ENCODE results near the gene FOXO3B. TPM values are rescaled to one million over a fixed set of nuclear protein-coding genes. Genes with fewer than 3 reads are reported as not detected.
"Not testable (repeated sequence)": the region's sequence is repeated elsewhere in the genome, so short reads cannot be mapped to it uniquely, and the experiment has no call there.

FOXO3B gene
- total and polyA plus RNA-seq, 8 donors, result 2.2 to 7.8 (median 5.8) TPM

DNA sequence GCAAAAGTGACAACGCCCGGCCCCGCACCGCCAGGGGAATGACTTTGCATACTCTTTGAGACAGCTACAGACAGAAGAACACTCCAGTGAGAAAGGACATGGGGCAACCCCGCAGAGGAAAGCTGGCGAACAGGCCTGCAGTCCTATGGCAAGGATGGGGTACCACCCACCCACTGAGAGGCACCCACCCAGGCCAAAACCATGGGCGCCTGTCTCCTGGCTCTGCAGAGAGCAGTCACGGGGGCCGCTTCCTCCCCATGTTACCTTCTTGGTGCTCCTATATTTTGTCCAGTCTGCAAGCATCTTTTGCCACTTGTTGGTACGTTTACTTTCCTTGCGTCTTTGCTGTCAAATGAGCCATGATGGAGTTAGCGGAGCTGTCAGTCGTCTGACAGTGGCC, 43.8 kb downstream of the FOXO3B start:
- H3K9me3 ChIP-seq; DNase-seq; H3K27ac ChIP-seq; H3K4me3 ChIP-seq; H3K4me1 ChIP-seq; intact Hi-C loops (cut with DNase I); ATAC-seq; H3K36me3 ChIP-seq: not testable (repeated sequence)
- H3K27me3 ChIP-seq, result peaks cover 5 to 29% of the 10 kb centered on the region in 2 donors

GRCh38 chr17:18636237-18636636, 45.9 kb downstream of the FOXO3B start:
- H3K27ac ChIP-seq; ATAC-seq; H3K36me3 ChIP-seq; intact Hi-C loops (cut with DNase I); DNase-seq; H3K4me3 ChIP-seq; H3K9me3 ChIP-seq; H3K4me1 ChIP-seq: not testable (repeated sequence)
- H3K27me3 ChIP-seq, result peaks cover 5 to 47% of the 10 kb centered on the region in 2 donors

DNA sequence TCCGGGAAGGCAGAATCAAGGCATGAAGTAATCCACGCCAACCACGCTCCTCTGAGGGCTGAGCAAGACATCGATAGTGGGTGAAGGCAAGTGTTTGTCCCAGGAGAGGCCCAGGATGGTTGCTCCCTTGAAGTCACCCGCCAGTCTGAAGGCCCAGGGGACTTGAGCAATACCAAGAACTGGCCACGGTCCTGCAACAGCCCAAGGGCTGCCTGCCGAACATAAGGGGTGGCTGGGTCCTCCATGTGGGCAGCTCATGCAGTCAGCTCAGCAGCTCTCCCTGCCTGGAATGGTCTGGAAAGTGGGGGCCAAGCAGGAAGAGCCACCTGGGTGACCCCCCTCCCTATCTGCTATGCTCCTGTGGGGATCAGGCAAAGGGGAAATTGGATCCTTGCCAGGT, 46.3 kb downstream of the FOXO3B start:
- intact Hi-C loops (cut with DNase I); H3K27ac ChIP-seq; H3K9me3 ChIP-seq; H3K4me3 ChIP-seq; ATAC-seq; H3K4me1 ChIP-seq; H3K36me3 ChIP-seq; DNase-seq: not testable (repeated sequence)
- H3K27me3 ChIP-seq, result peaks cover 5 to 47% of the 10 kb centered on the region in 2 donors

GRCh38 chr17:18634550-18635263, 47.4 kb downstream of the FOXO3B start:
- not testable (repeated sequence) for DNase-seq, H3K4me3 ChIP-seq

More at GRCh38 chr17:18634550-18635263, 47.4 kb downstream of the FOXO3B start:
- ATAC-seq; H3K9me3 ChIP-seq; intact Hi-C loops (cut with DNase I); H3K27ac ChIP-seq; H3K36me3 ChIP-seq; H3K4me1 ChIP-seq: not testable (repeated sequence)
- peaks cover 5 to 47% of the 10 kb centered on the region in 2 donors for H3K27me3 ChIP-seq

Other genes starting within 250 kb of the FOXO3B start
- gene LGALS9C, start 205.5 kb downstream of the FOXO3B start, total RNA-seq, result under 1 TPM in 1 of 2 donors, not detected in 1; 0.45 TPM
- gene LGALS9C, start 205.5 kb downstream of the FOXO3B start, polyA plus RNA-seq (ENCODE audit: insufficient read length in 6 of 6), result under 1 TPM in 2 of 6 donors, not detected in 4; 0.13 to 0.17 TPM
- not detected for gene TBC1D28, start 37.9 kb downstream of the FOXO3B start, total RNA-seq
- gene TBC1D28, start 37.9 kb downstream of the FOXO3B start, polyA plus RNA-seq (ENCODE audit: insufficient read length in 6 of 6), result under 1 TPM in 1 of 6 donors, not detected in 5; 0.14 TPM
- gene FBXW10, start 61.7 kb upstream of the FOXO3B start, total RNA-seq, result under 1 TPM in 1 of 2 donors, not detected in 1; 0.55 TPM
- 1 to 10 TPM in 3 of 6 donors, under 1 TPM in 3; 0.84 to 1.4 (median 1.00) TPM for gene FBXW10, start 61.7 kb upstream of the FOXO3B start, polyA plus RNA-seq (ENCODE audit: insufficient read length in 6 of 6)
- 10 to 100 TPM; 38.5 to 48.6 TPM for gene TVP23B, start 98.9 kb upstream of the FOXO3B start, total RNA-seq
- gene TVP23B, start 98.9 kb upstream of the FOXO3B start, polyA plus RNA-seq (ENCODE audit: insufficient read length in 6 of 6), result 10 to 100 TPM; 39.2 to 53.5 (median 45.3) TPM
- 10 to 100 TPM; 27.3 to 29.8 TPM for gene PRPSAP2, start 175.8 kb upstream of the FOXO3B start, total RNA-seq
- gene PRPSAP2, start 175.8 kb upstream of the FOXO3B start, polyA plus RNA-seq (ENCODE audit: insufficient read length in 6 of 6), result 10 to 100 TPM; 51.9 to 57.4 (median 55.4) TPM

All from left lung (tissue), 10 donors.